ENCODE measurements around the gene ELMO1.

The ELMO1 gene

DNA sequence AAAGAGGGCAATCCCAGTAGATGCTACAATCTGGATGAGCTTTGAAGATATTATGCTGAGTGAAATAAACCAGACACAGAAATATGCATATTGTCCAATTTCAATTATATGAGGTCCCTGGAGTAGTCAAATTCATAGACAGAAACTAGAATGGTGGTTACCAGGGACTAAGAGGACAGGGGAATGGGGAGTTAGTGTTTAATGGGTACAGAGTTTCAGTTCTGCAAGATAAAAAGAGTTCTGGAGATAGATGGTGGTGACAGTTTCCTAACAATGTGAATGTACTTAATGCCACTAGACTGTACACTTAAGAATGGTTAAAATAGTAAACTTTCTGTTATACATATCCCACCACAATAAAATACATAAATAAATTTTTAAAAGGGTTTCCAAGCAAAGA is 236.6 kb downstream of the ELMO1 start:
- H3K4me3 ChIP-seq (ENCODE audit: low read length) = no peak overlapping the region
- DNase-seq (ENCODE audit: low read depth) = no peak
- no peak for TF ChIP-seq CTCF (conservative IDR thresholded peaks at IDR 0.05; ENCODE audit: low read length)

DNA sequence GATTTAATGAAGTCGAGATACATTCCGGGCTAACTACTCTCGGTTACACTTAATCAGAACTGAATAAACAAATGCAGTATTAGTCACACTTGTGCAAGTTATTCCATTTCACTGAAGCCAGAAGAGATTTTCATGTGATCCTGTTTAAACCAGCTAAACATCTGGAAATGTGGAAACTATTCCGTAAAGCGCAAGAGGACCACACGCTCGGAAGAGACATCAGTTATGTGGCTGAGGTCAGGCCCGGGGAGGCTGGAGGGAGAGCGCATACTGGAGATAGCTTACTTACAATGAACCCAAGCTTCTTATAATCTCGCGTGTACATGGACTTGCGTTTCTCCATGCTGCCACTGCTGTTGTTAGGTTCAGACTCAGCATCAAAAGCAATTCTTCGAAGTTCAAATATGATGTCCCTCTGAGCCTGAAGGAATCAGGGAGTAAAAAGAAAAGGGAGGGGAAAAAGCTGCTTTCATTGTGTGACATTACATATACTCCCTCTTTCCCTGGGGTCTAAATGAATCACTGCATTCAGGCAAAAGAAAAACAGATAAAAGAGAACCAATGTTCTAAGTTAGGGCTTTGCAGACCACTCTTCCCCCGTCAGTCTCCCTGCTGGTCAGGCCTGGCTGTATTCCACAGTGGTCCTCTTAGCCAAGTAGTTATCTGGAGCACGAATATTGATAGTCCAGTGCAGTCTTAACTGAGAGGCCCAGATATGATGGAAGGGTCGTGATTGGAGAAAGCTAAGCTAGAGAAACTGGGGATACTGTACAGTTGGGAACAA is 237.4 kb downstream of the ELMO1 start:
- no peak overlapping the region for H3K4me3 ChIP-seq (ENCODE audit: low read length)
- no peak for TF ChIP-seq CTCF (conservative IDR thresholded peaks at IDR 0.05; ENCODE audit: low read length)
- peak; percentile 61 for DNase-seq (ENCODE audit: low read depth)

- no peak for DNase-seq (ENCODE audit: low read depth)
- no peak for TF ChIP-seq CTCF (conservative IDR thresholded peaks at IDR 0.05; ENCODE audit: low read length)
- no peak overlapping the region for H3K4me3 ChIP-seq (ENCODE audit: low read length)
Measured at GRCh38 chr7:37209195-37209594, 239.5 kb downstream of the ELMO1 start.

DNA sequence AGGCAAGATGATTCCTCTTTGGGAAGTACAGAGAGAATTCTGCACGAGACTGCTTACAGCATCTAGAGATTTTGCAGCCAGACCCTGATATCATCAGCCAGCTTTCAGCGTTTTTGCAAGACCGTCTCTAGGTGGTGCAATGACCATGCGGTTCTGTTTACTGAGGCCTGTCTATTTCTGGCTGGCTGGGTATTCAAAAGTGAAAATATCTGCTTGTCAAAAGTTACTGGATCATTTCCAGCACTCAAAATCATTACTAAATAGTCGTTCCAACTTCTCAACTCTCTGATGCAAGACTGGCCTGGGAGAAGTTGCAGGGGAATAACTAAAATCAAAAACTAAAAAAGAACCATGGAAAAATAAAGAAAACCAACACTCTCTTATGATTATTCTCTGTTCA is 240.1 kb downstream of the ELMO1 start:
- H3K4me3 ChIP-seq (ENCODE audit: low read length) = no peak overlapping the region
- peak; percentile 15; the same call in 1 of the 2 replicates for TF ChIP-seq CTCF (conservative IDR thresholded peaks at IDR 0.05; ENCODE audit: low read length)
- peak; percentile 52 for DNase-seq (ENCODE audit: low read depth)

DNA sequence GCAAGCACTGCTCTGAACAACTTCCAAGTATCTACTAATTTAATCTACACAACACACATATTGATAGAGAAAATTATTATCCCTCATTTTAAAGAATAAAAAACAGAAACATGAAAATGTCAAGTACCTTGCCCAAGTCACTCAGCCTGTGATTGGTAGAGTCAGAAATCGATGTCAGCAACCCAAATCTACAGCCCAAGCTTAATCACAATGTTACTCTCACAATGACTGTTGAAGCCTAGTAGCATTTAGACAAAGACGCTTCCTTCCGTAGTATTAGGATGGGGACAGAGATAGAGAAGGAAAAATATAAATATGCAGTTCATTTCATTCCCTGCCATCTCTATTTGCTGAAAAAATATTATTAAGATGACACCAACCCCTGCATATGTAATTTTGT is 242.5 kb downstream of the ELMO1 start:
- no peak for DNase-seq (ENCODE audit: low read depth)

GRCh38 chr7:37205451-37205850 is 243.2 kb downstream of the ELMO1 start:
- TF ChIP-seq CTCF (conservative IDR thresholded peaks at IDR 0.05; ENCODE audit: low read length) = no peak
- H3K4me3 ChIP-seq (ENCODE audit: low read length) = no peak overlapping the region

More for the DNA sequence above, 242.5 kb downstream of the ELMO1 start:
- no peak for TF ChIP-seq CTCF (conservative IDR thresholded peaks at IDR 0.05; ENCODE audit: low read length)
- no peak overlapping the region for H3K4me3 ChIP-seq (ENCODE audit: low read length)

DNA sequence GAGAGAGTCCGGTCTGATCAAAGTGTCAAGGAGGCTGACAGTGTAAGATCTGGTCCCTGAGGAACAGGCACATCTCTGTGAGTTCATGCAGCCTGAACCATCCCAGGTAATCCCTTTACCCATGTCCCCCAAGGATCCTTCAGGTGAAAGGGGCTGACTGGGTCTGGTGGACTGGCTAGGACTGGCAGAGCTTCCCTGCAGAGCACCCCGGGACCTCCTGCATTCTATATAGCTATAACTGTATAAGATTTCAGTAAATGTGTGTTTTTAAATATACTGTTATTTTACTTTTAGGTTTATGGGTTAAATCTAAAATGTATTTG is 246.8 kb downstream of the ELMO1 start:
- DNase-seq (ENCODE audit: low read depth) = no peak
- no peak for TF ChIP-seq CTCF (conservative IDR thresholded peaks at IDR 0.05; ENCODE audit: low read length)
- no peak overlapping the region for H3K4me3 ChIP-seq (ENCODE audit: low read length)

More at GRCh38 chr7:37205451-37205850, 243.2 kb downstream of the ELMO1 start:
- no peak for DNase-seq (ENCODE audit: low read depth)

Data from AG10803 (cell line).